Stimulated activated CD4-positive, alpha-beta T cell treated with anti-CD3 and anti-CD28 coated beads, Interleukin-4, amount 100 ng/mL, for 48 hours (primary cell): Measurements from ENCODE around the gene GMDS.

Experiments
- DNase-seq, 2 donors: peaks; one replicate each; pipeline ENCODE4 v3.0.0-alpha.2; 2020; ENCODE audit warnings: low read depth in 2 of 2

The GMDS gene

GRCh38 chr6:1590580-1590979, 654.8 kb downstream of the GMDS start:
- DNase-seq: no peak

GRCh38 chr6:1589208-1589607, 656.2 kb downstream of the GMDS start:
- no peak for DNase-seq

- DNase-seq: no peak
These were observed 657.4 kb downstream of the GMDS start for GRCh38 chr6:1587977-1588376.

DNA sequence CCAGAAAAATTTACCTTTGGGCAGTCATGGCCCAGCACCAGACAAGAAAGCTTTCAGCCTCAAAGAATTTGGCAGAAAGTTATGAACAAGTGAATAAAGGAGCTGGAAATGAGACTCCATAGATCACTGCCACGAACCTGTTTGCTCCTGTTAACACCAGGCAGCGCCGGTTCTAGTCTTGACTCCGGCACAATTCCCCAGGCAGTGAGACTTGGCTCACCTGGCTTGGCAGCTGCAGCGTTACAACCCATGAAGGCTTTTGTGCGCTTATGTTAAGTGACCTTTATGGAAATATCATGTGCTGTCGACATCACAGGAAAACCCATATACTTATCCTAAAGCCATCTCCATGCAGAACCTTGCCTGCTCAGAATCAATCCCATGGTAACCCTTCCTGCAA, 657.9 kb downstream of the GMDS start:
- no peak for DNase-seq

- DNase-seq: no peak
These were observed 658.4 kb downstream of the GMDS start for GRCh38 chr6:1586861-1587450.

DNA sequence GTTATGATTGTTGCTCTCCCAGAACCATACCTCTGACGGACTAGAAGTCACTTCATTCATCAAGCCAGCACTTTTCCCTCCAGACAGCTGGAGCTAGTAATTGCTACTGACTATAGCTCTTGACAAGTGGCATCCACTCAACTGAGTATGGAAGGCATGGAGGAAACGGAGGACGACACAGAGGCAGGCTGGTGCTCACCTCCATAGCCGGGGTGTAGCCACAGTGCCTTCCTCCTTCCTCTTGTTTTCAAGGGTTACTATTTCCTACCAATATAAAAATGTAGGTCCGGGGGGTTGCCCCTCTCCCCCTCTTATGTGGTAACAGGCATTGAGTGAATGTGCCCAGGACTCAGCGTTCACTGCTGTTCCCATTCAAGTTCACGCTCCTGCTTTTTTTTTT, 659.1 kb downstream of the GMDS start:
- DNase-seq: no peak

DNA sequence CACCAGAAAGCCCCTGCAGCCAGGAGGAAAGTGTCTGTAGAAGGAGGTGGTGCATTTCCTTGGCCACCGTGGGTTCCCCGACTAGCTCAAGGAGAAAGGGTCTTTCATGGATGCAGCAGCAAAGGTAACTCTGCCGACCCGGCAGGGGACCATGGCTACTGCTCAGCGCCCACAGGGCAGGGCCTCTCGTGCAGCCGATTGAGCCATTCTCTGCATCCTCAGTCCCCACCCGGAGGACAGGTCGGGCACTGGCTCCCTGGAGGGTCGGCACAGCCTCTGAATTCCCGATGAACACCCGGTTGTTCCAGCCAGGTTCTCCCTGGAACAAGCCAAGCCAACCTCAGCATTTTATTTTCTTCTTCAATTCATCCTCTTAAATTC, 659.7 kb downstream of the GMDS start:
- no peak for DNase-seq

DNA sequence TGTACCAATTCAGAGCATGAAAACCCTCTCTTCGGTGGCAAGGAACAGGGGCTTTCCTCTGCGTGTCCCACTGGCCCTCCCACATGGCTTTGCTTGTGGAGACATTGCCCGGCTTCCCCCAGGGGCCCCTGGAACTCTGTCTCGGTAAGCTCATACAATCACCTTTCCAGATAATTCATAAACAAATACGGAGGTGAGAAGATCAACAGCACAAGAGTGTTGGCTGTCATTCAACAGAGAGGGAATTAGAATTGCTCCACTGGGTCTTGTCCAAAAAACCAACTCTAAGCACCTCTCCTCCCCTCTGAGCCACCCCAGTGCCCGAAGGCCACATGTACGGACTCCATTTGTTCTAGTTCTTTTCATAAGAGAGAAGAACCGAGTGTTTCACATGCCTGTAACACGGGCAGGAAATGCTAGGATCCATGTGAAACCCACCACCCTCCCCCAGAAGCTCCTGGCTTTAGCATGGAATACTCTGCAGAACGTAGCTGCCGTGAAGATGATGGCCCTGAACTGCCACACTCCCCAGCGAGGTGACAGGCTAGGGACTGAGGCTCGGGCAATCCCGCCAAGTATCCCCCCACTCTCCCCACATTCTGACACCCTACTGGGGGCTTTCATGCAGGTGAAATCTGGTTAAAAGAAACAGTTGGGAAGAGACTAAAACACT, 660.3 kb downstream of the GMDS start:
- no peak for DNase-seq

DNA sequence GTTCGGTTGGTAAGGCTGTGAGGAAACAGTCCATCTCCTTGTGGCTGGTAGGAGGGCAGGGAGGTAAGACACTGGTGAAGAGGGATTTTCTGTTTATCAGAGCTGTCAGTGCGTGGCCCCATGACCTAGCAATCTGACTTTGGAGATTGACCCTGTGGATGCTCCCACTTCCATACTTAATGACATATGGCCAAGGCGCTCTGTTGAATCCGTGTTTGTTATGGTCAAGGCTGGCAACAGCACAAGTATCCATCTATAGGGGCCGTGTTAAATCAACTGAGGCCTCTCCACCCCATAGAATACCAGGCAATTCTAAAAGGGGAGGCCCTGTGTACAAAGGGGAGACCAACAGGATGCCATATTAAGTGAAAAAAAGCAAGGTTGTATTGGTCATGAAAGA, 661.3 kb downstream of the GMDS start:
- no peak for DNase-seq

DNA sequence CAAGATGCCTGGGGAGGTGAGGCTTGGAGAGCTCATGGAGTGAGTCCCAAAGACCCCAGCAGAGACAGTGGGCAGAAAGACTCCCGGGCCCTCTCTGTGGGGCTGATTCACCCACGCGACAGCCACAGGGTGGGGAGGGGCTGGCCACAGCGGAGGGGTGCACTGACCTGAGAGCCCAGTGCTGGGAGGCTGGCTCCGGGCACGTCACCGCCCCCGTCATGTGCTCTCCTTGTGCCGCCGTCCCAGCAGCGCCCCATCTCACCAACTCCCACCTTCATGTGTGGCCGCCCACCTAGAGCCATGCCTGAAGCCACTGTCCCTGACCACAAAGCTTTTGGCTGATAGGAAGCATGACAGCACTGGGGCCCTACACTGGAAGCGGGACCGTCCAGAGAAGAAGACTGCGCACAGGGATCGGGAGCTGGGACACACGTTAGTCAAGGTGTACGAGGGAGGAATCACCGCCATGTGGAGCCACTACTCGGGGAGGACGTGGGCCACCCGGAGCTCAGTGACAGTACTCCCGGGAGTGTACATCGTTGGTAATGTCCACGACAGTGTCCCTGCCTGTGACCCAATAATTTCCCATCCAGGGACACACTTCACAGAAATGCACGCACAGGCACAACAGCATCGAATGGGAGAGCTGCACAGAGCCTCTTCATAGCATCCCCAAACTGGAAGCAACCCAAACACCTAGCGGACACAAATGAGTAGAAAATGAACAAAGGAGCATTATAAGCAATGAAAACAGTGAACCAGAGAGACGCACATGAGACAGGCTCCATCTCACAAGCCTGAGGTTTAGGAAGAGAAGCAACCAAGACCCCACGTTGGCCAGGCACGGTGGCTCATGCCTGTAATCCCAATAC, 664.0 kb downstream of the GMDS start:
- DNase-seq: no peak

DNA sequence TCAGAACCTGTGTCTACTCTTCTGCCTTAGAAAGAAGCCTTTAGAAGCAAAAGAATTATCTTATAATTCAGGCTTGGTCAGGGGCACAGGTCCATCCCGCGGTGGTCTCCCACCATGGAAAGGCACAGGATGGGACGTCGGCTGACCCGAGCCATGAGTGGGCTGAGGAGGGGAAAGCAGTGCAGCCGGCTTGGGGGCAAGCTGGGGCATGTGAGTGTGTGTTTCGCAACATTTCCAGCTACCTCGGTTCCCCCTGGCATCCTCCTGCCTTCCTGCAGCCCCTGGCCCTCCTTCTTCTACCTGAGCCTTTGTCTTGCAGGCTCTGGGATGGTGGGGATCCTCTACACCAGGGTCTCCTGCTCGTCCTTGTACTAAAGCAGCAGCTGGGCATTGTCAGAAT, 664.8 kb downstream of the GMDS start:
- DNase-seq: no peak

- DNase-seq: no peak
These were observed 665.3 kb downstream of the GMDS start for GRCh38 chr6:1580109-1580508.

- DNase-seq: no peak
These were observed 666.3 kb downstream of the GMDS start for GRCh38 chr6:1579096-1579495.

DNA sequence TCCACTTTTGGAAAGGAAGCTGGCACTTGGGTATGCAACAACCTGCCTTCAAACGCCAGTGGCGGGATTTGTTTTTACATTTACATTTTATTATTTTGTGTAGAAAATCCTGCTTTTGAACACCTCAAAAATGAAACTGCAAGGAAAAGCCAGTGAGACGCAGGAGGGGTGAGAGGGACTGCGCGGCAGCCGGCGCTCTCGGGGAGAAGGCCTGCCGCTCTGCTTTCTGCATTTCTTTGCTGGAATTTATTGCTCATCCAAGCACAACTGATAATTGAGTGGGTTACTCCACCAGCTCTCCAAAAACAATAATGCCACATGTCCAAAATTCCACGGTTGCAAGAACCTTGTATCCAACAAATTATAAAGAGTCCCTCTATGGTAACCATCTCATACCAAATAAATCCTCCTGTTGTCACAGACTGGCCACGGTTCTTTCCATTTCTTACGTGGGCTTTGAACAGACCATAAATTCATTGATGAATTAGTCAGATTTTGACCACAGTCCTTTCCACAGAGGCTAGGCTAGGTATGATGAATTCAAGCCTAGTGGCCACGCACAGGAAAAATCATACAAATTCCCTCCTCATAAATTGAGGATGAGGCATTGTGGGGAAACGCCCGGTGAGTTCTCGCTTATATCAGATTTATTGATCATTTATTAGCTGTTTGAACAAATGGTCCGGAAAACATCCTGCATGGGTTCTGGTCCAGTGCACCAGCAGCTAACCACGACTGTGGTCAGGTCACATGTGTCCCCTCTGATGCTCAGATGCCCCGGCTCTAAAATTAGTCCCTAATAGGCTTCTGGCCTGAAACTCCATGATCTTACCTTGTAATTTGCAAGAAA, 667.3 kb downstream of the GMDS start:
- no peak for DNase-seq

- DNase-seq: no peak
These were observed 668.2 kb downstream of the GMDS start for GRCh38 chr6:1577146-1577680.

DNA sequence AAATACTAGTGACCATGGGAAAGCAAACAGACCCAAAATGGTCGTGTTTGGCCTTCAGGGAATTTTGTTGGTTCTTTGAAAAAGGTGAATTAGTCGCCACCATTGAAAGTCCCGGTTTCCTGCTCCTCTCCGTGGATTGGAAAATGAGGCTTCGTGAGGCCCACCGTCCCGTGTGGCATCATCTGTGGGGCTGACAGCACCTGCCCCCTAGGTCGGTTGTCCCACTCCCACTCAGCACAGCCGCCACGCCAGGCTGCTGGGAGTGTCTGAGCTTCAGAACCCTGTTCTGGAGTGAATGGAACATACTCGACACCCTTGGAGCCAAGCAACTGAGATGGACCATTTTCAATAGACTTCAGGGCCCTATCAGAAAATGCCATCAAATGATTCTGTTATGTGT, 668.7 kb downstream of the GMDS start:
- DNase-seq: no peak

- no peak for DNase-seq
These were observed 669.2 kb downstream of the GMDS start for GRCh38 chr6:1576166-1576565.

DNA sequence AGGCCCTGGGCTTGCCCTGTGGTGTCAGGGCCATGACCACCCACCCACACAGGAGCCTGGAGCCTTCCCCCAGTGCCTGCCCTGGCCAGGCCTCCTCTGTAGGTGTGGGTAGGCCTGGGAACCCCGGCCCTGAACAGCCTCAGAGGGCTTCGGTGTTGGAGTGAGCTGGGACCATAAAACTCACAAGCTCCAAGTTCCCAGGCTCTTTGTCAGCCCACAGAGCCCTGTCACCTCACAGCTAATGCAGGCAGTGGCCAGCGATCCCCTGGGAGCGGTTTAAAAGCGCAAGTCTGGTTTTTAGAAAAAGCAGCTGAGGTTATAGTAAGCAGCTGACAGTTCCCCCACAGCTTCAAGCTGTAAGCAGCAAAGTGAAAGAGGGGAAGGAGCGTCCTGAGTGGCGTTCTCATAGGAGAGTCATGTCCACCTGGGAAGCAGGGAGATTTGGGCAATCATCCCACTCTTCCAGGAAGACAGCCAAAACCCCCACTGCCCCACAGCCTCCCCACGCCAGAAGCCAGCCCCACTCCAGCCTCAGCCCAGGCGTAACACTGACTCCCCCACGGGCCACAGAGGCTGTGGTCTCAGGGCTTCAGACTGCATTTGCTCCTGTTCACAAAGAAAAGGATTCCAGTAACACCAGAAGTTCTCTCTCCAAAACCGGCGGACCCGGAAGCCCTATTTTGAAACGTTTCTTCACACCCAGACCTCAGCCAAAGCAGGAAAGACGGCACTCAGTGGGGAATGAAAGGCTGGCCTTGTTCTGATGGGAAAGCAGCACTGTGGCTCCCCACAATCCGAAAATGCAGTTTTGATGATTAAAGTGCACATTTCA, 670.0 kb downstream of the GMDS start:
- no peak for DNase-seq

GRCh38 chr6:1574890-1575209, 670.6 kb downstream of the GMDS start:
- no peak for DNase-seq

DNA sequence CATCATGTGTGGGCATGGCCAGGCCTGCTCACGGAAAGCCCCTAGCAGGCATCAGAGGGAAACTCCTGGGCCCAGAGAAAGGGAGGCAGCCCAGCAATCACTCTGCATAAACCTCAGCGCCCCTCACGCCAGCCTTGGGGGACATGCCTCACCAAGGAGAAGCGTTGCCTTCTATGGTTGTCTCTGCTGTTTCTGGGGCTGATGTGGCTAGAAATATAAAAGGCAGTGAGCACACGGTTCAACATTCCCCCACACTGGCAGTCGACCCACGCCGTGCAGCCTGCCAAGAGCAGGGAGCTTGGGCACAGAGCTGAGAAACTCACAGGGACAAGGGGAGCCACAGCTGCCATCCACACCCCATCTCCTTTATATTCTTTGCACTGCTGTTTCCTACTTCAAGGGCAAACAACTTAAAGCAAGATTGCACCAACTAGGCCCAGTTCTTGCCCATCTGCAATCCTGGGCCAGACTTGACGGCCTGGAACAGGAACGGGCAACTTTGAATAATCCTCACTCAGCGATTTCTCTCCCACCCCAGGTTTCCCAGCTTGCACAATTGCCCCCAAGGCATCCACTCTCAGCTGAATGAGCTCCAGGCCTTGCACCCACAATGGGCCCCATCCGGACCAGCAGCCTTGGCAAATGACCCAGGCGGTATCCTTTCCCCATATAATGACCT, 671.2 kb downstream of the GMDS start:
- no peak for DNase-seq
